GM23338 (cell line): Measurements from ENCODE around the gene TRAPPC14. TPM values are rescaled to one million over a fixed set of nuclear protein-coding genes. Genes with fewer than 3 reads are reported as not detected.

Source experiments
- ATAC-seq: fragments of 200-7000 bp; cut with Tn5 transposase; 3 replicates; pipeline ENCODE4 v1.9.1; 2020
- DNase-seq: peaks from one replicate; pipeline ENCODE4 v3.0.0-alpha.2; 2015; ENCODE audit warnings: low spot score
- H2AFZ ChIP-seq: fragments of 200-600 bp; sonication (generic); 2 replicates; pipeline ENCODE4 v1.8.0; 2016; ENCODE audit warnings: antibody characterized with exemption, mild to moderate bottlenecking, moderate library complexity
- H3F3A ChIP-seq: fragments of 200-600 bp; sonication (generic); replicated peaks from 2 replicates; pipeline ENCODE4 v1.8.0; 2017; ENCODE audit warnings: antibody characterized with exemption, mixed run types, low read depth
- H3K27ac ChIP-seq: fragments of 200-600 bp; sonication (generic); 2 replicates; pipeline ENCODE4 v1.6.1; 2016; ENCODE audit warnings: low read depth
- H3K27me3 ChIP-seq: fragments of 200-600 bp; sonication (generic); 2 replicates; pipeline ENCODE4 v1.8.0; 2016; ENCODE audit warnings: mild to moderate bottlenecking, mixed run types, moderate library complexity; ENCODE audit not compliant: insufficient read depth
- H3K36me3 ChIP-seq: fragments of 200-600 bp; sonication (generic); 2 replicates; pipeline ENCODE4 v1.8.0; 2016; ENCODE audit warnings: mild to moderate bottlenecking; ENCODE audit not compliant: insufficient read depth
- H3K4me1 ChIP-seq: fragments of 200-600 bp; sonication (generic); 2 replicates; pipeline ENCODE4 v1.8.0; 2016; ENCODE audit warnings: mild to moderate bottlenecking, moderate library complexity; ENCODE audit not compliant: insufficient read depth
- H3K4me2 ChIP-seq: fragments of 200-600 bp; sonication (generic); 2 replicates; pipeline ENCODE4 v1.7.1; 2017; ENCODE audit warnings: mixed run types
- H3K4me3 ChIP-seq: fragments of 200-600 bp; sonication (generic); 2 replicates; pipeline ENCODE4 v1.6.1; 2016; ENCODE audit warnings: mixed run types
- H3K79me2 ChIP-seq: fragments of 200-600 bp; sonication (generic); replicated peaks from 2 replicates; pipeline ENCODE4 v1.8.0; 2017; ENCODE audit warnings: mild to moderate bottlenecking; ENCODE audit not compliant: insufficient read depth
- H3K9me2 ChIP-seq: fragments of 200-600 bp; sonication (generic); 2 replicates; pipeline ENCODE4 v1.8.0; 2017; ENCODE audit not compliant: insufficient read depth
- H4K20me1 ChIP-seq: fragments of 200-600 bp; sonication (generic); replicated peaks from 2 replicates; pipeline ENCODE4 v1.8.0; 2017; ENCODE audit warnings: mild to moderate bottlenecking; ENCODE audit not compliant: insufficient read depth
- H3K27ac Mint-ChIP-seq: 2 replicates; pipeline ENCODE4 v1.8.0; 2020; ENCODE audit warnings: inconsistent platforms, mild to moderate bottlenecking, moderate library complexity, mixed read lengths
- H3K27me3 Mint-ChIP-seq: 3 replicates; pipeline ENCODE4 v1.8.0; 2022; ENCODE audit warnings: low read depth, mild to moderate bottlenecking, moderate library complexity, mixed read lengths, inconsistent platforms; ENCODE audit not compliant: insufficient read depth, poor library complexity
- H3K36me3 Mint-ChIP-seq: 3 replicates; pipeline ENCODE4 v1.8.0; 2021; ENCODE audit warnings: low read depth, mild to moderate bottlenecking, inconsistent platforms, moderate library complexity, mixed read lengths
- H3K4me1 Mint-ChIP-seq: 3 replicates; pipeline ENCODE4 v1.8.0; 2020; ENCODE audit warnings: mild to moderate bottlenecking, inconsistent platforms, mixed read lengths
- H3K4me3 Mint-ChIP-seq: 3 replicates; pipeline ENCODE4 v1.8.0; 2021; ENCODE audit warnings: moderate library complexity, mild to moderate bottlenecking, inconsistent platforms, mixed read lengths
- H3K9me3 Mint-ChIP-seq: 3 replicates; pipeline ENCODE4 v1.8.0; 2020; ENCODE audit warnings: moderate library complexity, mild to moderate bottlenecking, inconsistent platforms, mixed read lengths
- CREB1 ChIP-seq: fragments of 250-450 bp; sonication (Bioruptor Pico); IDR thresholded peaks from 2 replicates; pipeline ENCODE4 v1.5.0; 2020; ENCODE audit warnings: low read depth, mild to moderate bottlenecking, moderate library complexity
- POLR2AphosphoS5 ChIP-seq: IDR thresholded peaks from 2 replicates; pipeline ENCODE4 v1.6.1; 2016; ENCODE audit warnings: antibody characterized with exemption, low read depth
- ZNF331 ChIP-seq: fragments of 250-450 bp; sonication (Bioruptor Pico); IDR thresholded peaks from 2 replicates; pipeline ENCODE4 v1.5.0; 2020; ENCODE audit warnings: low read depth, mild to moderate bottlenecking, moderate library complexity
- polyA plus RNA-seq: library from polyadenylated mRNA; unstranded; fragments of >200 nt; fragmentation: Nextera tagmentation; extraction: Ambion mirVana; gene quantifications from 2 replicates; pipeline ENCODE4 v1.2.1, GENCODE V29; 2016
- total RNA-seq: library from RNA; depleted of rRNA; stranded (reverse); fragments of >200 nt; shearing (Covaris generic); gene quantifications from 2 replicates; pipeline ENCODE4 v1.2.3, GENCODE V29; 2014
- TF ChIP-seq, protein P1 (sequence below): IDR thresholded peaks from one replicate; pipeline ENCODE4 v1.6.1; 2018; ENCODE audit warnings: antibody characterized with exemption; ENCODE audit not compliant: unreplicated experiment

Gene TRAPPC14
- total and polyA plus RNA-seq, 2 experiments from 2014 or later, result 9.3 to 15.7 TPM

DNA sequence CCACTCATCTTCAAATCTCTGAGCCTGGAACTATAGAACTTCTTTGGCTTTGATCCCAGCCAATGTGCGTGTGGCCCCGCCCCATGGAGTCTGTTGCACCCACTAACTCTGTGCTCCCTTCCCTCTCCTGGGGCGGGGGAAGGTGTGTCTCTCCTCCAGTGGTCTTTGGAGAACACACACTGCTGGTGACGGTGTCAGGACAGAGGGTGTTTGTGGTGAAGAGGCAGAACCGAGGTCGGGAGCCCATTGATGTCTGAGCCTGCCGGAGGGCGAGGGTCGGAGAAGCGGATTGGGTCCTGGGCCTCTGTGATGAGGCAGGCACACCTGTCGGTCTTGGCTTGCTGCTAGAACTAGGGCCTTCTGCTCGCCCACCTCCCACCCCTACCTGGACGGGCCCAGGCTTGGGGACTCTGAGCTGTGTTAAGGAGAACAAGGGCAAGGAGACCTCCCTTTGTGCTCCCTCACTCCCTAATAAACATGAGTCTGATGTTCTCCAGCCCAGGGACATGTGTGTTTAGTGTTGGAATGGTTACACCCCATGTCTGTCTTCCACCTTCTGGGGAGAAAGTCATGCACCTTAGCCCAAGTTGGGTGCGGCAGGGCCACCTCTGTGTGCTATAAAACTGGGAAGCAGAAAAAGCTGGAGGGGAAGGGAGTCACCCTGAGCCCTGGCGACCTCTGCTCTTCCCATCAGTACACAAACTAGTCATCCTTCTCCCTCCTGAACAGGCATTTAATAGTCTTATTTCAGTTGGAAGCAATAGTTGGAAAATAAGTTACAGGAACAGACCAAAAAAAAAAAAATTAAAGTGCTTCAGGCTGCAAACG lies 4.6 kb downstream of the TRAPPC14 start:
- Histone ChIP-seq H2AFZ (no peak overlapping the region), H3K4me1 (peaks cover 18% of the 10 kb centered on the region), H3K9me2 (no peaks in the 10 kb centered on the region), H3K4me3 (no peak overlapping the region), H3K27me3 (no peaks in the 10 kb centered on the region), H3K4me2 (no peak overlapping the region), H4K20me1 (peaks cover 14% of the 10 kb centered on the region), H3K27ac (no peak overlapping the region), H3K36me3 (no peaks in the 10 kb centered on the region), H3F3A (peaks cover 36% of the 10 kb centered on the region), H3K79me2 (peaks cover 29% of the 10 kb centered on the region)
- H3K4me1 Mint-ChIP-seq, result peaks cover 30% of the 10 kb centered on the region
- no peak overlapping the region for H3K27ac Mint-ChIP-seq
- TF ChIP-seq, protein P1, sequence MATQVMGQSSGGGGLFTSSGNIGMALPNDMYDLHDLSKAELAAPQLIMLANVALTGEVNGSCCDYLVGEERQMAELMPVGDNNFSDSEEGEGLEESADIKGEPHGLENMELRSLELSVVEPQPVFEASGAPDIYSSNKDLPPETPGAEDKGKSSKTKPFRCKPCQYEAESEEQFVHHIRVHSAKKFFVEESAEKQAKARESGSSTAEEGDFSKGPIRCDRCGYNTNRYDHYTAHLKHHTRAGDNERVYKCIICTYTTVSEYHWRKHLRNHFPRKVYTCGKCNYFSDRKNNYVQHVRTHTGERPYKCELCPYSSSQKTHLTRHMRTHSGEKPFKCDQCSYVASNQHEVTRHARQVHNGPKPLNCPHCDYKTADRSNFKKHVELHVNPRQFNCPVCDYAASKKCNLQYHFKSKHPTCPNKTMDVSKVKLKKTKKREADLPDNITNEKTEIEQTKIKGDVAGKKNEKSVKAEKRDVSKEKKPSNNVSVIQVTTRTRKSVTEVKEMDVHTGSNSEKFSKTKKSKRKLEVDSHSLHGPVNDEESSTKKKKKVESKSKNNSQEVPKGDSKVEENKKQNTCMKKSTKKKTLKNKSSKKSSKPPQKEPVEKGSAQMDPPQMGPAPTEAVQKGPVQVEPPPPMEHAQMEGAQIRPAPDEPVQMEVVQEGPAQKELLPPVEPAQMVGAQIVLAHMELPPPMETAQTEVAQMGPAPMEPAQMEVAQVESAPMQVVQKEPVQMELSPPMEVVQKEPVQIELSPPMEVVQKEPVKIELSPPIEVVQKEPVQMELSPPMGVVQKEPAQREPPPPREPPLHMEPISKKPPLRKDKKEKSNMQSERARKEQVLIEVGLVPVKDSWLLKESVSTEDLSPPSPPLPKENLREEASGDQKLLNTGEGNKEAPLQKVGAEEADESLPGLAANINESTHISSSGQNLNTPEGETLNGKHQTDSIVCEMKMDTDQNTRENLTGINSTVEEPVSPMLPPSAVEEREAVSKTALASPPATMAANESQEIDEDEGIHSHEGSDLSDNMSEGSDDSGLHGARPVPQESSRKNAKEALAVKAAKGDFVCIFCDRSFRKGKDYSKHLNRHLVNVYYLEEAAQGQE, result no peak
- TF ChIP-seq POLR2AphosphoS5, result peak; percentile 15; the same call in 1 of the 2 replicates
- TF ChIP-seq CREB1, result no peak
- ATAC-seq, result no peak
- H3K36me3 Mint-ChIP-seq, result peaks cover 64% of the 10 kb centered on the region
- no peak overlapping the region; the same call in 2 of the 3 replicates for H3K4me3 Mint-ChIP-seq
- no peaks in the 10 kb centered on the region for H3K9me3 Mint-ChIP-seq
- DNase-seq, result no peak
- peaks cover 23% of the 10 kb centered on the region for H3K27me3 Mint-ChIP-seq

DNA sequence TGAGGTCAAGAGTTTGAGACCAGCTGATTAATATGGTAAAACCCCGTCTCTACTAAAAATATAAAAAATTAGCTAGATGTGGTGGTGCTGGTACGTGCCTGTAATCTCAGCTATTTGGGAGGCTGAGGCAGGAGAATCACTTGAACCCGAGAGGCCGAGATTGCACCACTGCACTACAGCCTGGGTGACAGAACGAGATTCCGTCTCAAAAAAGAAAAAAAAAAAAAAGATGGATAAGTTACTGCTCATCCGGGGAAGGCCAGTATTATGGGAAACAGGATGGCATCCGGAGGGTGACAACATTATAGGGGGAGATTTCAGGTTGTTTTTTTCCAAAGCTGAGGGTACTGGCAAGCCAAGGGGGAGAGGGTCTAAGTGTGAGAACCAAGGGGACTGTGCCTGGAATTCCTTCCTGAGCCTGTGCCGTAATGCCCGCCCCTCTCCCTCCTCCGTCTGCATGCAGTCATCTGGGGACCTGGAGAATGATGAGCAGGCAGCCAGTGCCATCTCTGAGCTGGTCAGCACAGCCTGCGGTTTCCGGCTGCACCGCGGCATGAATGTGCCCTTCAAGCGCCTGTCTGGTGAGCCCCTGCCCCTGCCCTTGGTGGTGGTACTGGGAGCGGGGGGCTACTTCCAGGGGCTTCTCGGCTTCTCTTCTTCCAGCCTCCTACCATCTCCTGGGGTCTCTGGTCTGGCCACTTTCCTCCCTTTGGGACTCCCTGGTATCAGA lies 5.4 kb downstream of the TRAPPC14 start:
- Histone ChIP-seq H4K20me1 (peaks cover 14% of the 10 kb centered on the region), H2AFZ (no peak overlapping the region), H3K4me2 (no peak overlapping the region), H3F3A (peaks cover 34% of the 10 kb centered on the region), H3K36me3 (no peaks in the 10 kb centered on the region), H3K9me2 (no peaks in the 10 kb centered on the region), H3K27ac (peak overlapping the region; percentile 48; the same call in 1 of the 2 replicates), H3K79me2 (peaks cover 29% of the 10 kb centered on the region), H3K27me3 (no peaks in the 10 kb centered on the region), H3K4me3 (no peak overlapping the region), H3K4me1 (peaks cover 20% of the 10 kb centered on the region)
- TF ChIP-seq POLR2AphosphoS5, result 0 out of 2 replicates have a peak, but pooled peaks have one; percentile 4
- no peak for TF ChIP-seq CREB1
- DNase-seq, result no peak
- Mint-ChIP-seq H3K4me1 (peaks cover 33% of the 10 kb centered on the region), H3K27me3 (peaks cover 20% of the 10 kb centered on the region), H3K27ac (no peak overlapping the region), H3K36me3 (peaks cover 64% of the 10 kb centered on the region), H3K4me3 (no peak overlapping the region), H3K9me3 (no peaks in the 10 kb centered on the region)
- ATAC-seq, result no peak

DNA sequence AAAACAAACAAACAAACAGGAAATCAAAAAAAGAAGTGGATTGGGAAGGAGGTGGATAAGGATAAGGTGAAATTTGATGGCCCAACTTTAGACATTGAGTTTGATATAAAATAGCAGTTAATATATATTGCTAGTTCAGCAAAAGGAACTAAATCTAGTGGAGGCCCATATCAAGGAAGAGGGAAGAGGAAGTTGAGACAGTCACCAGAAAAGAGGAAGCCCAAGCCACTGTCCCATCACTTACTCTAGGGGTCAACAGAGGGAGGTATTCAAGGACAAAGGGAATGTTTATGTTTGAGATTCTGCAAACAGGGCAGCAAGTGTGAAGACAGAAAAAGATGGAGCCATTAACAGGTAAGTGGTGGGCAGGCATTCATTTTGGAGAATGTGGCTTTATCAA lies 6.1 kb downstream of the TRAPPC14 start:
- peaks cover 29% of the 10 kb centered on the region for H3K79me2 ChIP-seq
- Mint-ChIP-seq H3K4me3 (no peak overlapping the region; the same call in 2 of the 3 replicates), H3K4me1 (peaks cover 29% of the 10 kb centered on the region), H3K36me3 (peaks cover 61% of the 10 kb centered on the region), H3K9me3 (no peaks in the 10 kb centered on the region), H3K27ac (no peak overlapping the region), H3K27me3 (peaks cover 16% of the 10 kb centered on the region)
- peaks cover 34% of the 10 kb centered on the region for H3F3A ChIP-seq
- no peaks in the 10 kb centered on the region for H3K27me3 ChIP-seq
- peak overlapping the region; percentile 48; the same call in 1 of the 2 replicates for H3K27ac ChIP-seq
- no peak overlapping the region for H3K4me3 ChIP-seq
- H3K4me2 ChIP-seq, result no peak overlapping the region
- H3K9me2 ChIP-seq, result no peaks in the 10 kb centered on the region
- peaks cover 22% of the 10 kb centered on the region for H3K4me1 ChIP-seq
- no peak overlapping the region for H2AFZ ChIP-seq
- ATAC-seq, result no peak
- H4K20me1 ChIP-seq, result peaks cover 11% of the 10 kb centered on the region
- H3K36me3 ChIP-seq, result no peaks in the 10 kb centered on the region
- no peak for DNase-seq
- TF ChIP-seq ZNF331 (CRISPR knock-in tag), result no peak
- TF ChIP-seq CREB1, result no peak
- TF ChIP-seq POLR2AphosphoS5, result no peak
